Liver (tissue), 3 donors: ENCODE data around the gene ISCA1.

ENCODE experiments used
- FOXA2 ChIP-seq: IDR thresholded peaks from 2 replicates; pipeline ENCODE4 v1.6.1; 2016; ENCODE audit warnings: antibody characterized with exemption
- RAD21 ChIP-seq, 2 donors: IDR thresholded peaks; 2 replicates each; pipeline ENCODE4 v1.6.1; 2016; ENCODE audit warnings: antibody characterized with exemption in 2 of 2, mild to moderate bottlenecking in 2 of 2
- RXRA ChIP-seq, 2 donors: IDR thresholded peaks; 2 replicates each; pipeline ENCODE4 v1.6.1; 2017 to 2018; ENCODE audit warnings: antibody characterized with exemption in 2 of 2, mild to moderate bottlenecking in 1 of 2
- SP1 ChIP-seq: IDR thresholded peaks from 2 replicates; pipeline ENCODE4 v1.6.1; 2018; ENCODE audit warnings: antibody characterized with exemption, mild to moderate bottlenecking
- TAF1 ChIP-seq: conservative IDR thresholded peaks from 2 replicates; pipeline ENCODE4 v1.6.1; 2016; ENCODE audit warnings: antibody characterized with exemption, mild to moderate bottlenecking
- TF ChIP-seq, protein P1 (sequence below): fragments of 150-350 bp; IDR thresholded peaks from 2 replicates; pipeline ENCODE4 v1.5.1; 2017; ENCODE audit warnings: improper control_type of control experiment, low read depth, low read length; ENCODE audit not compliant: missing input control
- TF ChIP-seq, protein P2 (sequence below): IDR thresholded peaks from 2 replicates; pipeline ENCODE4 v1.6.1; 2016; ENCODE audit warnings: antibody characterized with exemption
- donor health status: healthy.
- donor health status: healthy.

DNA sequence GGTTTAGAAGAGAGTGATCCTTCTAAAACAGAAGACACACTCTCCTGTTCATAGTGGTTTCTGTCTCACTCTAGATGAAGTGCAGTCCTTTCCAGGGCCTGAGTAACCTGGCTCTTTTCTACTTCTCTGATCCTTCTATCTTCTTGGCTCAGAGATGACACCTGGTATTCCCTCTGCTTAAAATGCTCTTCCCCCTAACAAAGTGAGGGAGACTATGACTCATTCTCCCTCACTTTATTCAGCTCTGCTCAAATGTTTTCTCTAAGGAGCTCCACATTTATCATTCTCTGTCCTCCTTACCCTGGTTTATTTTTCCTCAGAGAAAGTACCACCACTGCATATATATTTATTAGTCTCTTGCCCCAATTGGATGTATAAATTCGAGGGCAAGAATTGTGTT lies 47.3 kb upstream of the ISCA1 start:
- TF ChIP-seq RAD21 (IDR thresholded peaks at IDR 0.05) (no peak), SP1 (no peak), FOXA2 (no peak), TAF1 (no peak), RXRA (IDR thresholded peaks at IDR 0.05) (no peak)
- TF ChIP-seq, protein P1, sequence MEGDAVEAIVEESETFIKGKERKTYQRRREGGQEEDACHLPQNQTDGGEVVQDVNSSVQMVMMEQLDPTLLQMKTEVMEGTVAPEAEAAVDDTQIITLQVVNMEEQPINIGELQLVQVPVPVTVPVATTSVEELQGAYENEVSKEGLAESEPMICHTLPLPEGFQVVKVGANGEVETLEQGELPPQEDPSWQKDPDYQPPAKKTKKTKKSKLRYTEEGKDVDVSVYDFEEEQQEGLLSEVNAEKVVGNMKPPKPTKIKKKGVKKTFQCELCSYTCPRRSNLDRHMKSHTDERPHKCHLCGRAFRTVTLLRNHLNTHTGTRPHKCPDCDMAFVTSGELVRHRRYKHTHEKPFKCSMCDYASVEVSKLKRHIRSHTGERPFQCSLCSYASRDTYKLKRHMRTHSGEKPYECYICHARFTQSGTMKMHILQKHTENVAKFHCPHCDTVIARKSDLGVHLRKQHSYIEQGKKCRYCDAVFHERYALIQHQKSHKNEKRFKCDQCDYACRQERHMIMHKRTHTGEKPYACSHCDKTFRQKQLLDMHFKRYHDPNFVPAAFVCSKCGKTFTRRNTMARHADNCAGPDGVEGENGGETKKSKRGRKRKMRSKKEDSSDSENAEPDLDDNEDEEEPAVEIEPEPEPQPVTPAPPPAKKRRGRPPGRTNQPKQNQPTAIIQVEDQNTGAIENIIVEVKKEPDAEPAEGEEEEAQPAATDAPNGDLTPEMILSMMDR, result no peak
- TF ChIP-seq, protein P2, sequence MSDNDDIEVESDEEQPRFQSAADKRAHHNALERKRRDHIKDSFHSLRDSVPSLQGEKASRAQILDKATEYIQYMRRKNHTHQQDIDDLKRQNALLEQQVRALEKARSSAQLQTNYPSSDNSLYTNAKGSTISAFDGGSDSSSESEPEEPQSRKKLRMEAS, result no peak
